Measurements from ENCODE around the gene TNNT3.

- TF ChIP-seq HDGF (IDR thresholded peaks at IDR 0.05; ENCODE audit: borderline replicate concordance) = no peak
- TF ChIP-seq FOXA1 (IDR thresholded peaks at IDR 0.05) = no peak
- no peak for TF ChIP-seq L3MBTL2 (conservative IDR thresholded peaks at IDR 0.05)
- no peak for TF ChIP-seq ELF4 (IDR thresholded peaks at IDR 0.05)
- TF ChIP-seq SP1 (IDR thresholded peaks at IDR 0.05) = no peak
- TF ChIP-seq SUZ12 (IDR thresholded peaks at IDR 0.05) = no peak
- TF ChIP-seq BHLHE40 (IDR thresholded peaks at IDR 0.05; ENCODE audit: borderline replicate concordance) = no peak
- no peak for TF ChIP-seq FOXM1 (IDR thresholded peaks at IDR 0.05; ENCODE audit: borderline replicate concordance)
These were observed 2.4 kb upstream of the TNNT3 start for GRCh38 chr11:1916986-1917522.

Measured in HEK293T (cell line).